ENCODE data around the gene PPIP5K2.

- TF ChIP-seq CTCF (IDR thresholded peaks at IDR 0.05): no peak
- TF ChIP-seq POLR2A (IDR thresholded peaks at IDR 0.05): no peak
- TF ChIP-seq POLR2AphosphoS5 (IDR thresholded peaks at IDR 0.05): no peak
- TF ChIP-seq EP300 (IDR thresholded peaks at IDR 0.05): no peak
These were observed 96.0 kb downstream of the PPIP5K2 start for GRCh38 chr5:103216137-103216536.

Measured in upper lobe of left lung (tissue), 4 donors.